ENCODE results near the gene AP4S1. TPM values are rescaled to one million over a fixed set of nuclear protein-coding genes. Genes with fewer than 3 reads are reported as not detected.
"Not testable (repeated sequence)": the region's sequence is repeated elsewhere in the genome, so short reads cannot be mapped to it uniquely, and the experiment has no call there.

The AP4S1 gene, protein sequence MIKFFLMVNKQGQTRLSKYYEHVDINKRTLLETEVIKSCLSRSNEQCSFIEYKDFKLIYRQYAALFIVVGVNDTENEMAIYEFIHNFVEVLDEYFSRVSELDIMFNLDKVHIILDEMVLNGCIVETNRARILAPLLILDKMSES
- total RNA-seq (10 to 100 TPM; 10.7 to 22.9 (median 14.2) TPM), polyA plus RNA-seq (10 to 100 TPM in 1 of 3 donors, 1 to 10 TPM in 2; 6.4 to 11.1 (median 6.5) TPM)
- long read RNA-seq, donor 1, partial matches to known transcripts, result 0 of 1 reads
- long read RNA-seq, donor 1, other reads (novel, unspliced or antisense), result 0 of 1 reads
- long read RNA-seq, donor 2, partial matches to known transcripts, result 0 of 1 reads
- long read RNA-seq, donor 2, other reads (novel, unspliced or antisense), result 0 of 1 reads

DNA sequence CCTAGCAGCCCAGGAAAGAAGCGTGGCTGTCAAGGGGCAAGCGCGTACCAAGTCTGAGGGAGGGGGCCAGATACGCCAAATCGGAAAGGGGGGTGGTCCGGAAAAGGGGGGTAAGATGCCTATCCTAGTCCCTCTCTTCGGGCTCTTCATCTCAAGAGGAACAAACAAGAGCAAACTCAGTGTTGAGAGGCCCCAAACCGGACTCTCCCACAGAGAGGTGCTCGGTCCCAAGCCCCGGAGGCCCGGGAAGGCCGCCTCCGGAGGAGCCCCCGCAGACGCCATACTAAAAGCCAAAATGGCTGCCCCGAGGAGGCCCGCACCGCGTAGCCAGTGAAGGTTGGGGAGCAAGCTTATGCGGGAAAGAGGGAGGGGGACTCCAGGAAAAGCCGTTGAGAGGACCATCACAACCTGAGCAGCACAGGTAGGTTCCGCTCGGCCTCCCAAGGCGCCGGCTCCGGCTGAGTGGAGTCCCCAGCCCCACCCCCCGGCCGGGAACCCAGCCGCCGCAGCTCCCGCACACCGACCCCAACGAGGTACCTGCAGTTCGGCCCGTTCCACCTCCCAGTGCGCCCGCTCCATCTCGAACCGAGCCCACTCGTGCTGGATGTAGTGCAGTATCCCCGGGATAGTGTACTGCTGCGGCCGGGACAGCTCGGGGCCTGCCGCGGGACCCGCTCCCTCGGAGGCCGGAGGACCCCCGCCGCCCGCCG lies at the start of gene AP4S1:
AP4S1 (plus strand) TSS at position 283 of the 710 bp plus-strand sequence. CDS start 40,548 bp downstream, outside the sequence.
- H3K27ac ChIP-seq, result peak within 1 kb of the TSS; percentile 94 to 100 (median 98)
- peak; percentile 93 for DNase-seq
- WGBS, 5 donors, result 0 to 3% (median 1%) methylated on average over 20 to 53 of the region's 53 CpGs
- H3K4me1 ChIP-seq, result peaks cover 26 to 71% (median 43%) of the 10 kb centered on the region in 6 donors
- TF ChIP-seq, protein P1, sequence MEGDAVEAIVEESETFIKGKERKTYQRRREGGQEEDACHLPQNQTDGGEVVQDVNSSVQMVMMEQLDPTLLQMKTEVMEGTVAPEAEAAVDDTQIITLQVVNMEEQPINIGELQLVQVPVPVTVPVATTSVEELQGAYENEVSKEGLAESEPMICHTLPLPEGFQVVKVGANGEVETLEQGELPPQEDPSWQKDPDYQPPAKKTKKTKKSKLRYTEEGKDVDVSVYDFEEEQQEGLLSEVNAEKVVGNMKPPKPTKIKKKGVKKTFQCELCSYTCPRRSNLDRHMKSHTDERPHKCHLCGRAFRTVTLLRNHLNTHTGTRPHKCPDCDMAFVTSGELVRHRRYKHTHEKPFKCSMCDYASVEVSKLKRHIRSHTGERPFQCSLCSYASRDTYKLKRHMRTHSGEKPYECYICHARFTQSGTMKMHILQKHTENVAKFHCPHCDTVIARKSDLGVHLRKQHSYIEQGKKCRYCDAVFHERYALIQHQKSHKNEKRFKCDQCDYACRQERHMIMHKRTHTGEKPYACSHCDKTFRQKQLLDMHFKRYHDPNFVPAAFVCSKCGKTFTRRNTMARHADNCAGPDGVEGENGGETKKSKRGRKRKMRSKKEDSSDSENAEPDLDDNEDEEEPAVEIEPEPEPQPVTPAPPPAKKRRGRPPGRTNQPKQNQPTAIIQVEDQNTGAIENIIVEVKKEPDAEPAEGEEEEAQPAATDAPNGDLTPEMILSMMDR (IDR thresholded peaks at IDR 0.05 in 8 of 11, conservative IDR thresholded peaks at IDR 0.05 in 3 of 11), result no peak
- no peak for TF ChIP-seq POLR2AphosphoS5 (IDR thresholded peaks at IDR 0.05)
- TF ChIP-seq POLR2A (IDR thresholded peaks at IDR 0.05), result no peak
- H3K9me3 ChIP-seq, result no peaks in the 10 kb centered on the region
- peak within 1 kb of the TSS; percentile 84 to 95 (median 91) for H3K4me3 ChIP-seq
- intact Hi-C loops (cut with DNase I; ENCODE audit: low total_unique reads), result no loop called here
- H3K36me3 ChIP-seq, result peaks cover 0 to 9% (median 0%) of the 10 kb centered on the region in 6 donors
- no peaks in the 10 kb centered on the region for H3K27me3 ChIP-seq (replicated peaks in 1 of 7)

DNA sequence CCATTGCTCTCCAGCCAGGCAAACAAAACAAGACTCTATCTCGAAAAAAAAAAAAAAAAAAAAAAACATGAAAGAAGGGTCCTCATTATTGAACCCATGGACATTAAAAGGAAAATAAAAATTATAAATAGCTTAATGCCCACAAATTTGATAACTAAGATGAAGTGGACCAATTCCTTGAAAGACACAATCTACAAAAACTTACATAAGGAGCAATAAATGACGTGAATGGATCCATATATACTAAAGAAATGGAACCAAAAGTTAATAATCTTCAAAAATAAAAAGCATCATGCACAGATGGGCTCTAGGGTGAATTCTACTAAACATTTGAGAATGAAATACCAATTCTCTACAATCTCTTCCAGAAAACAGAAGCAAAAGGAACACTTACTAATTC lies 47.7 kb upstream of the AP4S1 start:
- Histone ChIP-seq H3K27ac (no peak overlapping the region), H3K9me3 (no peaks in the 10 kb centered on the region), H3K4me3 (no peak overlapping the region), H3K4me1 (peaks cover 7 to 91% (median 57%) of the 10 kb centered on the region in 6 donors), H3K27me3 (replicated peaks in 1 of 7) (no peaks in the 10 kb centered on the region), H3K36me3 (no peaks in the 10 kb centered on the region)
- WGBS, 5 donors, result 72 to 100% (median 89%) methylated on average over 2 of the region's 2 CpGs
- DNase-seq, result no peak
- intact Hi-C loops (cut with DNase I; ENCODE audit: low total_unique reads), result no loop called here
- TF ChIP-seq, protein P1 (IDR thresholded peaks at IDR 0.05 in 8 of 11, conservative IDR thresholded peaks at IDR 0.05 in 3 of 11), result no peak
- no peak for TF ChIP-seq POLR2AphosphoS5 (IDR thresholded peaks at IDR 0.05)
- no peak for TF ChIP-seq POLR2A (IDR thresholded peaks at IDR 0.05)

DNA sequence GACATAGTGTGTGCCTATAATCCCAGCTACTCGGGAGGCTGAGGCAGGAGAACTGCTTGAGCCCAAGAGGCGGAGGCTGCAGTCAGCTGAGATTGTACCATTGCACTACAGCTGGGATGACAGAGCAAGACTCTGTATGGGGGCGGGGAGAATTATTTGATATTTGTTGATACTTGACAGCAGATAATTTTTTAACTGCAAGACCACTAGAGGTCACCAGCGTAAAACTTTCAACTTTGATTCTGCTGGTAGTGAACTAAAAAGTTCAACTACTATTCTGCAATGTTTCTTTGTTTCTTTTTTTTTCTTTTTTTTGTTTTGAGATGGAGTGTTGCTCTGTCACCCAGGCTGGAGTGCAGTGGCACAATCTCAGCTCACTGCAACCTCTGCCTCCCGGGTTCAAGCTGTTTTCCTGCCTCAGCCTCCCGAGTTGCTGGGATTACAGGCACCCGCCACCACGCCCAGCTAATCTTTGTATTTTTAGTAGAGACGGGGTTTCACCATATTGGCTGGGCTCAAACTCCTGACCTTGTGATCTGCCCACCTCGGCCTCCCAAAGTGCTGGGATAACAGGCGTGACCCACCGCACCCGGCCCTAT lies 45.2 kb upstream of the AP4S1 start:
- H3K27me3 ChIP-seq (replicated peaks in 1 of 7); H3K36me3 ChIP-seq; H3K4me3 ChIP-seq; DNase-seq; H3K9me3 ChIP-seq: not testable (repeated sequence)
- 60 to 69% (median 64%) methylated on average over 13 of the region's 13 CpGs for WGBS, 5 donors
- H3K27ac ChIP-seq, result peak overlapping the region in 4 of 8 donors; percentile 4 to 34 (median 22)
- peaks cover 3 to 82% (median 49%) of the 10 kb centered on the region in 6 donors for H3K4me1 ChIP-seq
- intact Hi-C loops (cut with DNase I; ENCODE audit: low total_unique reads), result loop anchor here (5.0 kb wide), 1 partner anchor 102 kb away; no protein-coding TSS in a partner anchor
- TF ChIP-seq, protein P1 (IDR thresholded peaks at IDR 0.05 in 8 of 11, conservative IDR thresholded peaks at IDR 0.05 in 3 of 11), result peak in 10 of 11 experiments; percentile 24 to 62 (median 56)
